Gastrocnemius medialis (tissue), 4 donors: ENCODE results near the gene RTTN.

ENCODE experiments used
- CTCF ChIP-seq, 5 experiments: fragments of 450-650 bp in 3 of 5; fragments of 200-600 bp in 2 of 5; sonication (generic) in 2 of 5; IDR thresholded peaks in 4 of 5; conservative IDR thresholded peaks in 1 of 5; 1 replicate in 4 of 5; 2 replicates in 1 of 5; pipeline ENCODE4 v1.5.1; 2016 to 2019; ENCODE audit warnings: antibody characterized with exemption in 5 of 5, mild to moderate bottlenecking in 3 of 5, moderate library complexity in 3 of 5
- POLR2A ChIP-seq, 2 donors: fragments of 450-650 bp; IDR thresholded peaks; one replicate each; pipeline ENCODE4 v1.6.1; 2017; ENCODE audit warnings: antibody characterized with exemption in 2 of 2, mild to moderate bottlenecking in 2 of 2, moderate library complexity in 2 of 2

- no peak for TF ChIP-seq CTCF (IDR thresholded peaks at IDR 0.05 in 4 of 5, conservative IDR thresholded peaks at IDR 0.05 in 1 of 5)
- no peak for TF ChIP-seq POLR2A (IDR thresholded peaks at IDR 0.05)
Measured at GRCh38 chr18:70116949-70117348, 88.5 kb downstream of the RTTN start.
